ENCODE results near the gene SCD5.

Gene SCD5

GRCh38 chr4:82765134-82765533, 33.5 kb downstream of the SCD5 start:
- no peak for DNase-seq (ENCODE audit: low spot score)

- no peak for DNase-seq (ENCODE audit: low spot score)
These were observed 37.4 kb downstream of the SCD5 start for GRCh38 chr4:82761229-82761628.

GRCh38 chr4:82758701-82759685, 39.6 kb downstream of the SCD5 start:
- no peak for DNase-seq (ENCODE audit: low spot score)

- no peak for DNase-seq (ENCODE audit: low spot score)
These were observed 42.5 kb downstream of the SCD5 start for GRCh38 chr4:82756061-82756460.

- DNase-seq (ENCODE audit: low spot score): no peak
These were observed 42.9 kb downstream of the SCD5 start for GRCh38 chr4:82755650-82756049.

GRCh38 chr4:82754513-82755165, 44.0 kb downstream of the SCD5 start:
- no peak for DNase-seq (ENCODE audit: low spot score)

- no peak for DNase-seq (ENCODE audit: low spot score)
These were observed 44.7 kb downstream of the SCD5 start for GRCh38 chr4:82753725-82754410.

- no peak for DNase-seq (ENCODE audit: low spot score)
These were observed 45.4 kb downstream of the SCD5 start for GRCh38 chr4:82753238-82753637.

- no peak for DNase-seq (ENCODE audit: low spot score)
These were observed 49.7 kb downstream of the SCD5 start for GRCh38 chr4:82748810-82749470.

- DNase-seq (ENCODE audit: low spot score): no peak
These were observed 50.7 kb downstream of the SCD5 start for GRCh38 chr4:82747686-82748575.

- no peak for DNase-seq (ENCODE audit: low spot score)
These were observed 51.7 kb downstream of the SCD5 start for GRCh38 chr4:82746705-82747574.

- DNase-seq (ENCODE audit: low spot score): no peak
These were observed 53.3 kb downstream of the SCD5 start for GRCh38 chr4:82745173-82745842.

GRCh38 chr4:82744284-82744968, 54.2 kb downstream of the SCD5 start:
- DNase-seq (ENCODE audit: low spot score): no peak

GRCh38 chr4:82741188-82741587, 57.4 kb downstream of the SCD5 start:
- DNase-seq (ENCODE audit: low spot score): no peak

GRCh38 chr4:82739287-82740190, 59.1 kb downstream of the SCD5 start:
- peak; percentile 85 for DNase-seq (ENCODE audit: low spot score)

GRCh38 chr4:82737354-82737753, 61.2 kb downstream of the SCD5 start:
- DNase-seq (ENCODE audit: low spot score): no peak

GRCh38 chr4:82733636-82734035, 65.0 kb downstream of the SCD5 start:
- DNase-seq (ENCODE audit: low spot score): no peak

- no peak for DNase-seq (ENCODE audit: low spot score)
These were observed 70.3 kb downstream of the SCD5 start for GRCh38 chr4:82728301-82728700.

All from NAMALWA (cell line).